Spleen (tissue), 7 donors: ENCODE measurements around the gene ATP7B.

Experiments
- CTCF ChIP-seq, 11 experiments: fragments of 200-600 bp in 7 of 11; fragments of 450-650 bp in 4 of 11; sonication (generic) in 4 of 11; IDR thresholded peaks in 8 of 11; conservative IDR thresholded peaks in 3 of 11; 1 replicate in 7 of 11; 2 replicates in 4 of 11; pipeline versions ENCODE4 v1.4.0 to v1.8.0; 2016 to 2021; ENCODE audit warnings: antibody characterized with exemption in 11 of 11, inconsistent platforms in 4 of 11, mild to moderate bottlenecking in 1 of 11
- POLR2A ChIP-seq, 3 donors: fragments of 450-650 bp; IDR thresholded peaks; one replicate each; pipeline ENCODE4 v1.5.1; 2017; ENCODE audit warnings: antibody characterized with exemption in 3 of 3, mild to moderate bottlenecking in 1 of 3
- POLR2AphosphoS5 ChIP-seq, 3 donors: sonication (generic); formaldehyde crosslinking; IDR thresholded peaks; one replicate each; pipeline ENCODE4 v1.5.1; 2017; ENCODE audit warnings: antibody characterized with exemption in 3 of 3
- donor health status: DM: no; HTN: no; CAD: no; lungs with moderate emphysema.
- donor health status: DM: no; HTN: no; CAD: no.
- donor health status: DM: no; HTN: no; CAD: no.

GRCh38 chr13:51920786-51921185, 90.5 kb downstream of the ATP7B start:
- no peak for TF ChIP-seq CTCF (IDR thresholded peaks at IDR 0.05 in 8 of 11, conservative IDR thresholded peaks at IDR 0.05 in 3 of 11)
- no peak for TF ChIP-seq POLR2AphosphoS5 (IDR thresholded peaks at IDR 0.05)
- no peak for TF ChIP-seq POLR2A (IDR thresholded peaks at IDR 0.05)
